K562 (cell line): ENCODE data around the gene CASP9. TPM values are rescaled to one million over a fixed set of nuclear protein-coding genes. Genes with fewer than 3 reads are reported as not detected.

Experiments
- ARID1B ChIP-seq: fragments of 450-650 bp; IDR thresholded peaks from 2 replicates; pipeline ENCODE4 v1.6.1; 2016; ENCODE audit warnings: antibody characterized with exemption, mild to moderate bottlenecking, inconsistent platforms
- BRF1 ChIP-seq: IDR thresholded peaks from 3 replicates; pipeline ENCODE4 v1.6.1; 2011; ENCODE audit warnings: borderline replicate concordance, mild to moderate bottlenecking; ENCODE audit not compliant: insufficient read length; ENCODE audit errors: extremely low read depth
- CBFA2T2 ChIP-seq: fragments of 450-650 bp; conservative IDR thresholded peaks from 2 replicates; pipeline ENCODE4 v1.6.1; 2017; ENCODE audit warnings: mild to moderate bottlenecking
- CBFA2T3 ChIP-seq: fragments of 450-650 bp; IDR thresholded peaks from 2 replicates; pipeline ENCODE4 v1.6.1; 2017
- KLF6 ChIP-seq: fragments of 250-450 bp; sonication (Bioruptor Pico); IDR thresholded peaks from 2 replicates; pipeline ENCODE4 v1.4.0; 2020; ENCODE audit warnings: mild to moderate bottlenecking, moderate library complexity, borderline replicate concordance
- MTA2 ChIP-seq: fragments of 450-650 bp; IDR thresholded peaks from 2 replicates; pipeline ENCODE4 v1.6.1; 2016; ENCODE audit warnings: low read depth
- MYC ChIP-seq, 2 experiments: fragments of 250-450 bp in 1 of 2; sonication (Bioruptor Pico) in 1 of 2; IDR thresholded peaks; 2 replicates each; pipeline versions ENCODE4 v1.5.1 to v1.6.1; 2012 to 2021; ENCODE audit warnings: low read depth in 2 of 2, borderline replicate concordance in 1 of 2, improper control_type of control experiment in 1 of 2, low read length in 1 of 2, mild to moderate bottlenecking in 1 of 2, moderate library complexity in 1 of 2
- NCOR1 ChIP-seq: fragments of 450-650 bp; IDR thresholded peaks from 2 replicates; pipeline ENCODE4 v1.6.1; 2016; ENCODE audit warnings: mild to moderate bottlenecking, moderate library complexity
- NONO ChIP-seq, 2 experiments: fragments of 200-400 bp in 1 of 2; fragments of 450-650 bp in 1 of 2; formaldehyde crosslinking in 1 of 2; IDR thresholded peaks; 2 replicates each; pipeline ENCODE4 v1.6.1; 2017; ENCODE audit warnings: low read depth in 2 of 2, mild to moderate bottlenecking in 2 of 2, moderate library complexity in 2 of 2, low read length in 1 of 2
- PCBP1 ChIP-seq: fragments of 200-400 bp; formaldehyde crosslinking; IDR thresholded peaks from 2 replicates; pipeline ENCODE4 v1.6.1; 2018; ENCODE audit warnings: mild to moderate bottlenecking, low read depth, low read length; ENCODE audit not compliant: poor library complexity, severe bottlenecking
- PTTG1 ChIP-seq: fragments of 450-650 bp; IDR thresholded peaks from 2 replicates; pipeline ENCODE4 v1.6.1; 2016; ENCODE audit warnings: low read depth, mild to moderate bottlenecking, missing genetic modification characterization, missing compliant biosample characterization
- REST ChIP-seq, 2 experiments: fragments of 450-650 bp; formaldehyde crosslinking in 1 of 2; IDR thresholded peaks; 2 replicates each; pipeline versions ENCODE4 v1.4.0 to v1.6.1; 2014 to 2020; ENCODE audit warnings: mild to moderate bottlenecking in 2 of 2, borderline replicate concordance in 1 of 2, low read depth in 1 of 2
- SP1 ChIP-seq: sonication (generic); formaldehyde crosslinking; IDR thresholded peaks from 2 replicates; pipeline ENCODE4 v1.8.1; 2022; ENCODE audit warnings: mild to moderate bottlenecking, missing genetic modification reagents
- TAL1 ChIP-seq: fragments of 450-650 bp; IDR thresholded peaks from 2 replicates; pipeline ENCODE4 v1.6.1; 2016; ENCODE audit warnings: mild to moderate bottlenecking
- TEAD4 ChIP-seq, 2 experiments: sonication (generic) in 1 of 2; formaldehyde crosslinking in 1 of 2; IDR thresholded peaks; 2 replicates each; pipeline versions ENCODE4 v1.6.1 to v1.8.0; 2012 to 2022; ENCODE audit warnings: borderline replicate concordance in 1 of 2, inconsistent platforms in 1 of 2, low read length in 1 of 2, mild to moderate bottlenecking in 1 of 2, missing genetic modification reagents in 1 of 2
- ZNF12 ChIP-seq: sonication (generic); formaldehyde crosslinking; IDR thresholded peaks from 2 replicates; pipeline ENCODE4 v1.4.0; 2020; ENCODE audit warnings: mild to moderate bottlenecking, missing genetic modification reagents
- ZNF780A ChIP-seq: fragments of 250-450 bp; sonication (Bioruptor Pico); IDR thresholded peaks from 2 replicates; pipeline ENCODE4 v1.5.0; 2021; ENCODE audit warnings: mild to moderate bottlenecking
- polyA plus RNA-seq, 8 experiments: library from polyadenylated mRNA; depleted of rRNA in 4 of 8; stranded (reverse) in 5 of 8; unstranded in 3 of 8; fragments of >200 nt; fragmentation: Nextera tagmentation in 2 of 8; fragmentation: Illumina TruSeq in 1 of 8; extraction: Ambion mirVana in 2 of 8; extraction: Trizol in 1 of 8; gene quantifications; 2 replicates each; pipeline versions ENCODE4 v1.2.1 to v1.2.3, GENCODE V29; 2011 to 2014; ENCODE audit warnings: inconsistent platforms in 1 of 8, missing spikeins in 1 of 8
- total RNA-seq, 7 experiments: library from RNA; depleted of rRNA in 6 of 7; stranded (reverse); fragments of >200 nt in 6 of 7; fragmentation: Illumina TruSeq in 2 of 7; extraction: Trizol in 2 of 7; gene quantifications; 2 replicates each; pipeline versions ENCODE4 v1.2.1 to v1.2.3, GENCODE V29; 2011 to 2021; ENCODE audit warnings: low replicate concordance in 1 of 7
- TF ChIP-seq, protein P1 (sequence below): sonication (generic); formaldehyde crosslinking; IDR thresholded peaks from 2 replicates; pipeline ENCODE4 v1.8.0; 2022; ENCODE audit warnings: mild to moderate bottlenecking, low read depth, missing genetic modification reagents

The CASP9 gene
- total and polyA plus RNA-seq, 9 of the 15 experiments (the other 6 are each of a cell fraction or from before 2014, with no cell fraction given): 10.8 to 54.1 (median 30.7) TPM

- TF ChIP-seq REST (IDR thresholded peaks at IDR 0.05; ENCODE audit: borderline replicate concordance): no peak
- no peak for TF ChIP-seq REST (CRISPR knock-in tag; IDR thresholded peaks at IDR 0.05; ENCODE audit: low read depth)
- TF ChIP-seq NONO (IDR thresholded peaks at IDR 0.05; ENCODE audit: low read depth in 2 of 2, low read length in 1 of 2): no peak
- no peak for TF ChIP-seq BRF1
- peak; percentile 49 for TF ChIP-seq ARID1B
- no peak for TF ChIP-seq PCBP1
- TF ChIP-seq SP1 (CRISPR knock-in tag): no peak
- no peak for TF ChIP-seq PTTG1 (tag)
- TF ChIP-seq, protein P1, sequence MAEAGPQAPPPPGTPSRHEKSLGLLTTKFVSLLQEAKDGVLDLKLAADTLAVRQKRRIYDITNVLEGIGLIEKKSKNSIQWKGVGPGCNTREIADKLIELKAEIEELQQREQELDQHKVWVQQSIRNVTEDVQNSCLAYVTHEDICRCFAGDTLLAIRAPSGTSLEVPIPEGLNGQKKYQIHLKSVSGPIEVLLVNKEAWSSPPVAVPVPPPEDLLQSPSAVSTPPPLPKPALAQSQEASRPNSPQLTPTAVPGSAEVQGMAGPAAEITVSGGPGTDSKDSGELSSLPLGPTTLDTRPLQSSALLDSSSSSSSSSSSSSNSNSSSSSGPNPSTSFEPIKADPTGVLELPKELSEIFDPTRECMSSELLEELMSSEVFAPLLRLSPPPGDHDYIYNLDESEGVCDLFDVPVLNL (CRISPR knock-in tag): no peak
- TF ChIP-seq NCOR1: peak; percentile 51; the same call in 1 of the 2 replicates
- 0 out of 2 replicates have a peak, but pooled peaks have one; percentile 24 for TF ChIP-seq MTA2
- peak; percentile 63 for TF ChIP-seq CBFA2T2
- peak; percentile 65 for TF ChIP-seq TAL1
- TF ChIP-seq KLF6 (CRISPR knock-in tag): no peak
- TF ChIP-seq MYC (IDR thresholded peaks at IDR 0.05; ENCODE audit: low read depth, low read length): no peak
- no peak for TF ChIP-seq MYC (CRISPR knock-in tag; IDR thresholded peaks at IDR 0.05; ENCODE audit: borderline replicate concordance, low read depth)
- no peak for TF ChIP-seq TEAD4 (IDR thresholded peaks at IDR 0.05; ENCODE audit: low read length)
- no peak for TF ChIP-seq TEAD4 (CRISPR knock-in tag; IDR thresholded peaks at IDR 0.05; ENCODE audit: borderline replicate concordance)
- TF ChIP-seq ZNF12 (CRISPR knock-in tag): no peak
- TF ChIP-seq CBFA2T3: peak; percentile 80
- no peak for TF ChIP-seq ZNF780A (CRISPR knock-in tag)
Observed at GRCh38 chr1:15508700-15509487, 15.1 kb downstream of the CASP9 start (continued).
